Body of pancreas (tissue), 4 donors: Measurements from ENCODE around the gene KRT32. TPM values are rescaled to one million over a fixed set of nuclear protein-coding genes. Genes with fewer than 3 reads are reported as not detected.

Experiments
- ATAC-seq: fragments of 150-250 bp; one replicate; pipeline ENCODE4 v1.9.1; 2016
- DNase-seq, 4 donors: peaks; one replicate each; pipeline ENCODE4 v3.0.0-alpha.2; 2019
- H3K27ac ChIP-seq, 4 donors: fragments of 200-600 bp; sonication (generic); 1 replicate in 3 of 4; 2 replicates in 1 of 4; pipeline versions ENCODE4 v1.5.1 to v1.6.1; 2016 to 2019; ENCODE audit warnings: mild to moderate bottlenecking in 1 of 4, mixed read lengths in 1 of 4, moderate library complexity in 1 of 4
- H3K27me3 ChIP-seq, 2 donors: fragments of 200-600 bp; sonication (generic); one replicate each; pipeline ENCODE4 v1.6.0; 2016; ENCODE audit warnings: mild to moderate bottlenecking in 1 of 2
- H3K36me3 ChIP-seq, 2 donors: fragments of 200-600 bp; sonication (generic); replicated peaks in 1 of 2; 2 replicates each; pipeline ENCODE4 v1.5.1; 2016; ENCODE audit warnings: low read depth in 2 of 2; ENCODE audit not compliant: insufficient read depth in 1 of 2
- H3K4me1 ChIP-seq: fragments of 200-600 bp; sonication (generic); one replicate; pipeline ENCODE4 v1.6.0; 2016
- H3K4me3 ChIP-seq, 2 donors: fragments of 200-600 bp; sonication (generic); 1 replicate in 1 of 2; 2 replicates in 1 of 2; pipeline ENCODE4 v1.5.1; 2016 to 2019
- H3K9me3 ChIP-seq, 3 donors: fragments of 200-600 bp; sonication (generic); 1 replicate in 2 of 3; 2 replicates in 1 of 3; pipeline ENCODE4 v1.5.1; 2016
- POLR2A ChIP-seq, 3 donors: fragments of 450-650 bp; IDR thresholded peaks; one replicate each; pipeline ENCODE4 v1.6.1; 2016; ENCODE audit warnings: antibody characterized with exemption in 3 of 3, mild to moderate bottlenecking in 2 of 3
- WGBS, 2 donors: methylation state at CpG; one replicate each; pipeline ENCODE4 v1.1.5; 2017; 5-methylcytosine and 5-hydroxymethylcytosine counted together
- intact Hi-C: fragments of 100-400 bp; cut with DNase I; formaldehyde crosslinking; loops from one replicate; pipeline ENCODE4 v1.15.1; 2023
- total RNA-seq, 2 donors: library from RNA; depleted of rRNA; stranded (reverse); fragments of >200 nt; gene quantifications; one replicate each; pipeline ENCODE4 v1.1.0, GENCODE V29; 2016
- TF ChIP-seq, protein P1 (sequence below), 7 experiments: fragments of 450-650 bp in 4 of 7; fragments of 200-600 bp in 3 of 7; sonication (generic) in 3 of 7; IDR thresholded peaks; one replicate each; pipeline ENCODE4 v1.5.1; 2016 to 2019; ENCODE audit warnings: antibody characterized with exemption in 7 of 7

KRT32 gene
- total RNA-seq, 2 donors from 2014 or later: not detected

GRCh38 chr17:41421617-41422016, 45.6 kb downstream of the KRT32 start:
- H3K27ac ChIP-seq: no peak overlapping the region
- H3K27me3 ChIP-seq: no peaks in the 10 kb centered on the region
- no peak for TF ChIP-seq POLR2A (IDR thresholded peaks at IDR 0.05)
- TF ChIP-seq, protein P1, sequence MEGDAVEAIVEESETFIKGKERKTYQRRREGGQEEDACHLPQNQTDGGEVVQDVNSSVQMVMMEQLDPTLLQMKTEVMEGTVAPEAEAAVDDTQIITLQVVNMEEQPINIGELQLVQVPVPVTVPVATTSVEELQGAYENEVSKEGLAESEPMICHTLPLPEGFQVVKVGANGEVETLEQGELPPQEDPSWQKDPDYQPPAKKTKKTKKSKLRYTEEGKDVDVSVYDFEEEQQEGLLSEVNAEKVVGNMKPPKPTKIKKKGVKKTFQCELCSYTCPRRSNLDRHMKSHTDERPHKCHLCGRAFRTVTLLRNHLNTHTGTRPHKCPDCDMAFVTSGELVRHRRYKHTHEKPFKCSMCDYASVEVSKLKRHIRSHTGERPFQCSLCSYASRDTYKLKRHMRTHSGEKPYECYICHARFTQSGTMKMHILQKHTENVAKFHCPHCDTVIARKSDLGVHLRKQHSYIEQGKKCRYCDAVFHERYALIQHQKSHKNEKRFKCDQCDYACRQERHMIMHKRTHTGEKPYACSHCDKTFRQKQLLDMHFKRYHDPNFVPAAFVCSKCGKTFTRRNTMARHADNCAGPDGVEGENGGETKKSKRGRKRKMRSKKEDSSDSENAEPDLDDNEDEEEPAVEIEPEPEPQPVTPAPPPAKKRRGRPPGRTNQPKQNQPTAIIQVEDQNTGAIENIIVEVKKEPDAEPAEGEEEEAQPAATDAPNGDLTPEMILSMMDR (IDR thresholded peaks at IDR 0.05): no peak
- no peak overlapping the region for H3K4me3 ChIP-seq
- no peaks in the 10 kb centered on the region for H3K4me1 ChIP-seq
- ATAC-seq: no peak
- DNase-seq: no peak
- 57 to 71% methylated on average over 4 of the region's 4 CpGs for WGBS, 2 donors
- intact Hi-C loops: no loop called here
- H3K36me3 ChIP-seq: no peaks in the 10 kb centered on the region
- H3K9me3 ChIP-seq: no peaks in the 10 kb centered on the region

DNA sequence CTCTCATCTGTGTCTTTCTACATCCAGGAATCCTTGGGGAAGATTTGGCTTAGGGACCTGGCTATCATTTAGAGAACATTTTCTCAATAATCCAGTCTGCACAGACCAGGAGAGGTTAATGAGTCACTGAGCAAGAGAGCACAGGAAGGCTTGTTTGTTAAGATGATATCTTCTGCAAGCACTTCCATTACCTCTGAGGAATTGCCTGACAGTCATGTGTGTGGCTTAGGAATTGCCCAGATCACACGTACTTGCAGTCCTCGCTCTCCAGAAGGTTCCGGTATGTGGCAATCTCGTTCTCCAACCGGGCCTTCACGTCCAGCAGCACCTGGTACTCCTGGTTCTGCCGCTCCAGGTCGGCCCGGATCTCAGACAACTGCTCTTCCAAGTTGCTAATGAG, 46.1 kb downstream of the KRT32 start:
- WGBS, 2 donors: 56 to 73% methylated on average over 7 to 9 of the region's 9 CpGs
- no peaks in the 10 kb centered on the region for H3K9me3 ChIP-seq
- no peaks in the 10 kb centered on the region for H3K4me1 ChIP-seq
- no peak for TF ChIP-seq POLR2A (IDR thresholded peaks at IDR 0.05)
- TF ChIP-seq, protein P1 (IDR thresholded peaks at IDR 0.05): no peak
- H3K4me3 ChIP-seq: no peak overlapping the region
- H3K27ac ChIP-seq: no peak overlapping the region
- H3K36me3 ChIP-seq: no peaks in the 10 kb centered on the region
- H3K27me3 ChIP-seq: no peaks in the 10 kb centered on the region
- ATAC-seq: no peak
- DNase-seq: no peak
- intact Hi-C loops: no loop called here

DNA sequence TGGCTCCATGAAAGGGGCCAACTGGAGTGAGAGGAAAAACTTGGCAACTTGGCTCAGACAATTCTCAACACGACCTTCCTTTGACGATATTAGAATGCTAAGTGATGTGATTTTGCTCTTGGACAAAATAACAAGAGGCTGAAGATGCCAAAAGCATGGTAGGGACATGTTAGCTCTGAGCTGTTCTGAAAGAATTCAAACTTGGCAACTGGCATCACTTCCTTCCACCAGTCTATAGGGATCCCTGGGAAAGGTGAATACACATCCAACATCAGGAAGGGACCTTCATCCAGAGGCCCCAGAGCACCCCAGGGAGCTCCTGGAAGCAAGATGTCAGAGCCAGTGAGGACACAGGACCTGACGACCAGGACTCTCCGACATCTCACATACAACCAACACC, 47.1 kb downstream of the KRT32 start:
- no peak overlapping the region for H3K27ac ChIP-seq
- TF ChIP-seq, protein P1 (IDR thresholded peaks at IDR 0.05): no peak
- TF ChIP-seq POLR2A (IDR thresholded peaks at IDR 0.05): no peak
- WGBS, 2 donors: 53 to 71% methylated on average over 4 of the region's 4 CpGs
- H3K9me3 ChIP-seq: no peaks in the 10 kb centered on the region
- DNase-seq: no peak
- H3K36me3 ChIP-seq: no peaks in the 10 kb centered on the region
- H3K27me3 ChIP-seq: no peaks in the 10 kb centered on the region
- no peak overlapping the region for H3K4me3 ChIP-seq
- H3K4me1 ChIP-seq: no peaks in the 10 kb centered on the region
- no peak for ATAC-seq
- intact Hi-C loops: no loop called here

GRCh38 chr17:41419716-41420115, 47.5 kb downstream of the KRT32 start:
- no peak overlapping the region for H3K27ac ChIP-seq
- H3K4me1 ChIP-seq: no peaks in the 10 kb centered on the region
- no peaks in the 10 kb centered on the region for H3K36me3 ChIP-seq
- ATAC-seq: no peak
- 85 to 93% methylated on average over 4 of the region's 4 CpGs for WGBS, 2 donors
- H3K9me3 ChIP-seq: no peaks in the 10 kb centered on the region
- no peaks in the 10 kb centered on the region for H3K27me3 ChIP-seq
- intact Hi-C loops: no loop called here
- no peak overlapping the region for H3K4me3 ChIP-seq
- DNase-seq: no peak
- TF ChIP-seq, protein P1 (IDR thresholded peaks at IDR 0.05): no peak
- TF ChIP-seq POLR2A (IDR thresholded peaks at IDR 0.05): no peak

DNA sequence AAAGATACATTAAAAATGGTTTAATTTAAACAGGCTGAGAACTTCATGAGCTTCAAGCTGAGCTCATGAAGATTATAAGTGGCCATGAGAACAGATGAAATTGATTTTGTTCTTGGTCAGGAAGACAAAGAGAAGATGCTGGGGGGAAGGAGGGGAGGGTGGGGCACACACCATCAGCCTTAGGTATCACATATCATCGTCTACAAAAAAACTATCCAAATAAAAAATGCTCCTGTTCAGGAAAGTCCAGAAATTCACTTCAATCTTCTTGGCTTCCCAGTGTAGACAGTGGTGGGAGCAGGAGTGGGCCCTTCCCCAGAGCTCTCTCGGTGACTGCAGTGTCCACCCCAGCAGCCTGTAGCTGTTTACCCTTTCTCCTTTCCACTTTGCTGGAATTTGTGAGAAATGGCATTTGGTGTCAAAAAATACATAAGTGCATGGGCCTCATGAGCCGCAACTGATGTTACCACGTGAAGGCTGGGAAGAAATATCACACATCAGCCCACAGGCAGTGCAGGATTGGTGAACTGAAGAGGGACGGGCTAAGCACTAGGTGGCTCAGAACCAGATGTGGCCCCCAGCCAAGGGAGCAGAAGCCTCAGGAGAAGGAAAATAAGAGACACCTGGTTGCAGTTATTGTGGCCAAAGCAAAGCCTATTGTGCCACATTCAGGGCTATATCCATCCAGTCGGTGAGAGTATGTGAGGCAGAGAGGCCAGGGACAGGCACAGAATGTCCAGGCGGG, 48.9 kb downstream of the KRT32 start:
- no peak for ATAC-seq
- Histone ChIP-seq H3K27ac (no peak overlapping the region), H3K9me3 (no peaks in the 10 kb centered on the region), H3K27me3 (no peaks in the 10 kb centered on the region), H3K4me1 (no peaks in the 10 kb centered on the region), H3K4me3 (no peak overlapping the region), H3K36me3 (no peaks in the 10 kb centered on the region)
- intact Hi-C loops: no loop called here
- WGBS, 2 donors: 85% methylated on average over 7 of the region's 7 CpGs
- DNase-seq: no peak
- TF ChIP-seq, protein P1 (IDR thresholded peaks at IDR 0.05): no peak
- no peak for TF ChIP-seq POLR2A (IDR thresholded peaks at IDR 0.05)
